KMS-11 (cell line): ENCODE data around the gene CACNA1G.

ENCODE experiments used
- H2AFZ ChIP-seq: fragments of 200-600 bp; sonication (generic); 2 replicates; pipeline ENCODE4 v1.6.1; 2016; ENCODE audit warnings: antibody characterized with exemption, mixed run types, low read depth
- H3K27ac ChIP-seq: fragments of 200-600 bp; sonication (generic); 2 replicates; pipeline ENCODE4 v1.6.1; 2016; ENCODE audit warnings: mild to moderate bottlenecking, mixed run types
- H3K27me3 ChIP-seq: fragments of 200-600 bp; sonication (generic); 2 replicates; pipeline ENCODE4 v1.6.1; 2017; ENCODE audit warnings: mild to moderate bottlenecking, low read depth, mixed run types, moderate library complexity; ENCODE audit not compliant: insufficient read depth
- H3K36me3 ChIP-seq: fragments of 200-600 bp; sonication (generic); 2 replicates; pipeline ENCODE4 v1.6.1; 2017; ENCODE audit warnings: mild to moderate bottlenecking, mixed run types; ENCODE audit not compliant: insufficient read depth
- H3K4me1 ChIP-seq: fragments of 200-600 bp; sonication (generic); 2 replicates; pipeline ENCODE4 v1.6.1; 2016; ENCODE audit warnings: mild to moderate bottlenecking, low read depth, mixed run types; ENCODE audit not compliant: poor library complexity, severe bottlenecking
- H3K4me2 ChIP-seq: fragments of 200-600 bp; sonication (generic); 2 replicates; pipeline ENCODE4 v1.7.0; 2016; ENCODE audit warnings: mild to moderate bottlenecking, mixed run types
- H3K4me3 ChIP-seq: fragments of 200-600 bp; sonication (generic); IDR thresholded peaks from 2 replicates; pipeline ENCODE4 v1.6.1; 2017; ENCODE audit warnings: low read depth, low read length, mixed read lengths; ENCODE audit not compliant: insufficient read depth
- H3K79me2 ChIP-seq: fragments of 200-600 bp; sonication (generic); 2 replicates; pipeline ENCODE4 v1.6.1; 2016; ENCODE audit warnings: low read depth, mixed run types; ENCODE audit not compliant: insufficient read depth
- H3K9ac ChIP-seq: fragments of 200-600 bp; sonication (generic); 2 replicates; pipeline ENCODE4 v1.6.1; 2016; ENCODE audit warnings: mild to moderate bottlenecking, mixed run types
- H4K20me1 ChIP-seq: fragments of 200-600 bp; sonication (generic); 2 replicates; pipeline ENCODE4 v1.6.1; 2016; ENCODE audit warnings: mild to moderate bottlenecking, mixed run types; ENCODE audit not compliant: insufficient read depth
- TF ChIP-seq, protein P1 (sequence below): fragments of 200-600 bp; sonication (generic); conservative IDR thresholded peaks from 2 replicates; pipeline ENCODE4 v1.6.1; 2017; ENCODE audit warnings: low read depth, mild to moderate bottlenecking, antibody characterized with exemption, low read length, moderate library complexity, mixed read lengths

Gene CACNA1G

DNA sequence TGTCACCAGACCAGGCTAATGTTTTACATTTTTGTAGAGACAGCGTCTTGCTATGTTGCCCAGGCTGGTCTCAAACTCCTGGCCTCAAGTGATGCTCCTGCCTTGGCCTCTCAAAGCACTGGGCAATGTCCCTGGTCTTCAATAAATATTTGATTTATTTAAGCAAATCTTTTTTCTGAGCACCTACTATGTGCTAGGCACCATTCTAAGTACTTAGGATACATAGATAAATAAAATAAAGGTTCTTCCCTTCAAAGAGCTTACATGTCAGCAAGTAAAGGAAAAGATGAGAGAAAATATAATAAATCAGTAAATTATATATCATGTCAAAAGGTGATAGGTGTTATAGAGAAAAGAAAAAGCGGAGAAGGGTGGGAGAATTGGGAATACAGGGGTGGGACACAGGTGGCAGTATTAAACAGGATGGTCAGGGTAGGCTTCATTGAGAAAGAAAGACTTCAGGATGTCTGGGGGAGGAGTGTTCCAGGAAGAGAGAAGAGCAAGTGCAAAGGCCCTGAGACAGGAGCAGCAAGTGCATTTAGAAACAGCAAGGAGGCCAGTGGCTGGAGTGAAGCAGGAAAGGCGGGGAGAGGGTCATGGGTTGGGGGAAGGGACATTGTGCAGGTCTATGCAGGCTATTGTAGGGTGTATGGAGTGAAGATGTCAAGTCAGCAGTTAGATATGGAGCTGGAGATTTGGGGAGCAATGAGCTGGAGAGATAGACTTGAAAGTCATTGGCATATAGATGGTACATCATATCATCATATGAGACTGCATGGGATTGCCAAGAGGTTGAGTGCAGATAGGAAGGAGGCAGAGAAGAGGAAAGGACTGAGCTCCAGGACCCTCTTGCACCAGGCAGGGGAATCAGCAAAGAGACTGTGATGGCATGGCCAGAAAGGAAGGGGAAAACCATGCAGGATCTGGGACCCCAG lies 85.5 kb downstream of the CACNA1G start:
- no peaks in the 10 kb centered on the region for H3K4me1 ChIP-seq
- no peak overlapping the region for H3K4me2 ChIP-seq
- H3K79me2 ChIP-seq = no peaks in the 10 kb centered on the region
- no peak overlapping the region for H3K27ac ChIP-seq
- H2AFZ ChIP-seq = no peak overlapping the region
- no peak overlapping the region for H3K9ac ChIP-seq
- no peaks in the 10 kb centered on the region for H3K27me3 ChIP-seq
- H4K20me1 ChIP-seq = no peaks in the 10 kb centered on the region
- H3K4me3 ChIP-seq = no peak overlapping the region
- H3K36me3 ChIP-seq = no peaks in the 10 kb centered on the region
- TF ChIP-seq, protein P1, sequence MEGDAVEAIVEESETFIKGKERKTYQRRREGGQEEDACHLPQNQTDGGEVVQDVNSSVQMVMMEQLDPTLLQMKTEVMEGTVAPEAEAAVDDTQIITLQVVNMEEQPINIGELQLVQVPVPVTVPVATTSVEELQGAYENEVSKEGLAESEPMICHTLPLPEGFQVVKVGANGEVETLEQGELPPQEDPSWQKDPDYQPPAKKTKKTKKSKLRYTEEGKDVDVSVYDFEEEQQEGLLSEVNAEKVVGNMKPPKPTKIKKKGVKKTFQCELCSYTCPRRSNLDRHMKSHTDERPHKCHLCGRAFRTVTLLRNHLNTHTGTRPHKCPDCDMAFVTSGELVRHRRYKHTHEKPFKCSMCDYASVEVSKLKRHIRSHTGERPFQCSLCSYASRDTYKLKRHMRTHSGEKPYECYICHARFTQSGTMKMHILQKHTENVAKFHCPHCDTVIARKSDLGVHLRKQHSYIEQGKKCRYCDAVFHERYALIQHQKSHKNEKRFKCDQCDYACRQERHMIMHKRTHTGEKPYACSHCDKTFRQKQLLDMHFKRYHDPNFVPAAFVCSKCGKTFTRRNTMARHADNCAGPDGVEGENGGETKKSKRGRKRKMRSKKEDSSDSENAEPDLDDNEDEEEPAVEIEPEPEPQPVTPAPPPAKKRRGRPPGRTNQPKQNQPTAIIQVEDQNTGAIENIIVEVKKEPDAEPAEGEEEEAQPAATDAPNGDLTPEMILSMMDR = no peak

GRCh38 chr17:50647187-50647586 lies 86.7 kb downstream of the CACNA1G start:
- no peak overlapping the region for H3K4me2 ChIP-seq
- no peaks in the 10 kb centered on the region for H3K4me1 ChIP-seq
- no peak overlapping the region for H3K9ac ChIP-seq
- H4K20me1 ChIP-seq = no peaks in the 10 kb centered on the region
- H3K27ac ChIP-seq = no peak overlapping the region
- TF ChIP-seq, protein P1 = no peak
- no peaks in the 10 kb centered on the region for H3K27me3 ChIP-seq
- no peak overlapping the region for H3K4me3 ChIP-seq
- H3K79me2 ChIP-seq = no peaks in the 10 kb centered on the region
- H2AFZ ChIP-seq = no peak overlapping the region
- no peaks in the 10 kb centered on the region for H3K36me3 ChIP-seq

DNA sequence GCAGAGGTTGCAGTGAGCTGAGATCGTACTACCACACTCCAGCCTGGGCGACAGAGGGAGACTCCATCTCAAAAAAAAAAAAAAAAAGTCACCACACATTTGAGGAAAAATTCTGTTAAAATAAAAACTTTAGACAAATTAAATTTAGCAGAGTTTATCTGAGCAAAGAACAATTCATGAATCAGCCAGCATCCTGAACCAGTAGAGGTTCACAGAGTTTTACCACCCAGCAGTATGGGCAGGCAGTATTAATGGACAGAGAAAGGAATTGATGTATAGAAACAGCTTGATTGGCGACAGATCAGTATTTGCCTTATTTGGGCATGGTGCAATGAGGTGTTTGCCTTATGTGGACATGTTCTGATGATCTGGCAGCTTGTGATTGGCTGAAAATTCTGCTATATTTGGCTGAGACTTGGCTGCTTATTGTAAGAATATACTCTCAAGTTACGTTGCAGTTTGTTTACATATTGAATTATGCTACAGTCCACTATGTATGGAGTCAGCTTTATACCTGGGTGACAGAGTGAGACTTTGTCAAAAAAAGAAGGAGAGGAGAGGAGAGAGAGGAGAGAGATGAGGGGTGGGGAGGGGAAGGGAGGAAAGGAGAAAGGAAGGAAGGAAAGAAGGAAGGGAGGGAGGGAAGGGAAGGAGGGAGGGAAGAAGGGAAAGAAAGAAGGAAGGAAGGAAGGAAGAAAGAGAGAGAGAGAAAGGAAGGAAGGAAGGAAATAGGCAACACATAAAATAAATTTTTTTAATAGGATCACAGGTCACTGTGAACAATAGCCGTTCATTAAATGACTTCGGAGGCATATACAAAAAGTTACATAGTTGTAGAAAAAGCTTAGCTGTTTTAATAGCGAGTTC lies 88.8 kb downstream of the CACNA1G start:
- H3K36me3 ChIP-seq = no peaks in the 10 kb centered on the region
- TF ChIP-seq, protein P1 = no peak
- H3K4me3 ChIP-seq = no peak overlapping the region
- H3K27ac ChIP-seq = no peak overlapping the region
- no peaks in the 10 kb centered on the region for H4K20me1 ChIP-seq
- no peaks in the 10 kb centered on the region for H3K79me2 ChIP-seq
- no peak overlapping the region for H3K4me2 ChIP-seq
- no peak overlapping the region for H3K9ac ChIP-seq
- no peak overlapping the region for H2AFZ ChIP-seq
- no peaks in the 10 kb centered on the region for H3K4me1 ChIP-seq
- H3K27me3 ChIP-seq = no peaks in the 10 kb centered on the region; the same call in 1 of the 2 replicates

DNA sequence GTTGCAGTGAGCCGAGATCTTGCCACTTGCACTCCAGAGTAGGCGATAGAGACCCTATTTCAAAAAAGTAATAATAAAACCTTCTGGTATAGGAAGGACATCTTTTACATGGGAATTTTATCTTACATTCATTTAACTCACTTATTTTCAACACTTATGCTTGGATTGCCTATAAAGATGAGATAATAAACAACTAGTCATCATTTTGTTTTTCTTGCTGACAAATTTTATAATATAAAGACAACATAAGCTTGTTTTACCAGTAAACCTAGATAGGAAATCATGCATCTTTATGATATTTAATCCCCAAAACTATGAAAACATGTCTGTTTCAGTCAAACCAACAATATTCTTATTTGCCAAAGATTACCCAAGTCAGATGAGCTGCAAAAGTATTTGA lies 91.1 kb downstream of the CACNA1G start:
- no peaks in the 10 kb centered on the region for H3K36me3 ChIP-seq
- H3K9ac ChIP-seq = no peak overlapping the region
- no peak overlapping the region for H3K4me2 ChIP-seq
- no peak overlapping the region for H3K27ac ChIP-seq
- TF ChIP-seq, protein P1 = no peak
- H2AFZ ChIP-seq = no peak overlapping the region
- no peaks in the 10 kb centered on the region; the same call in 1 of the 2 replicates for H3K27me3 ChIP-seq
- H4K20me1 ChIP-seq = no peaks in the 10 kb centered on the region
- no peak overlapping the region for H3K4me3 ChIP-seq
- no peaks in the 10 kb centered on the region for H3K79me2 ChIP-seq
- no peaks in the 10 kb centered on the region for H3K4me1 ChIP-seq
